ENCODE results near the gene MBOAT7.

Gene MBOAT7

DNA sequence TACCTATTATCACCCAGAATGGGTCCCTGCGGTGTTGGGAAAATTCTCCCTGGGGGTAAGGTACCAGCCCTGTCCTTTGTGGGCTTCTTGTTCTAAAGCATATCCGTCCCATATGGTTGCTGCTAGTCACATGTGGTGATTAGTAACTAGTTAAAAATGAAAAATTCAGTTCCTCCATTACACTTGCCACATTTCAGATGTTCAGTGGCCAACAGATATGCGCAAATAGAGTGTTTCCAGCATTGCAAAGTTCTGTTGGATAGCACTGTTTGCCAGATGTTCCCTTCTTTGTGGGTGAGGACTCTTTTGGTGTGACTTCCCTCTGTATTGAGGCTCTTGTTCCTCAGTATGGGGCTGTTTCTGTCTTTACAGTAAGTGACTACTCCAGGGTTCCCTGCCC lies 48.0 kb downstream of the MBOAT7 start:
- DNase-seq (ENCODE audit: low read depth in 2 of 2) = no peak

DNA sequence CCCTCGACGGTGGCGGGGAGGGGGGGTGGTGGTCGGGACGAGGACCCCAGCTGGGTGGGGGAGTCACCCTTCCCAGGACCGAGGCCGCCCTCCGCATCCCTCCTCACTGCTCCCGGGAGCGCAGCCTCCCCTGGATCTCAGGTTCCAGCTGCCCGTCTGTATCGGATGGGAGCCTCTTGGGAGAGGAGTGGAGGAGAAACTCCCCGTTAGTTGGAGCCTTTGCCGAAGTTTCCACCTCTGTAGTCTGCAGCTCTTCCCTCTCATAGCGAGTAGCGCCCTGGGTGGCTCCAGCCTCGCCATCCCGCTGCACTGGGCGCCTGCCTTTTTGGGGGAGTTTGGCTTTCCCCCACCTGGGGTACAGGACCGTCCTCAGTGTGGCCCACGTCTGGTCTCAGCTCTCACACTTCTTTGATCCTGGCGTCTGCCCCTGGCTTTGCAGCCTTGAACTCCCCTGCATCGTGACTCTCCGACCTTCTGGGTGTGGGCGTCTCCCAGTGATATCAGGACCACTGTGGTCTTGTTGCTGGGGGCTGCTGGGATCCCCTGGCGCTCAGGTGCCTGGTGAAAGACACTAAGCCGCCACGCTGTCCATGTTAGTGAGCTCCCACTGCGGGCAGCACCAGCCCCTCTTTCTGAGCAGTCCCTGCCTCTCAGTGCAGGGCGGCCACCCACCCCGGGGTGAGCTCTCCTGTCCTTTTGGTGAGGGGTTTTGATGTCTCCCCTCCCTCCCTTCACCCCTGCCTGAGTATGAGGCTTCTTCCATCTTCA lies 50.7 kb downstream of the MBOAT7 start:
- no peak for DNase-seq (ENCODE audit: low read depth in 2 of 2)

DNA sequence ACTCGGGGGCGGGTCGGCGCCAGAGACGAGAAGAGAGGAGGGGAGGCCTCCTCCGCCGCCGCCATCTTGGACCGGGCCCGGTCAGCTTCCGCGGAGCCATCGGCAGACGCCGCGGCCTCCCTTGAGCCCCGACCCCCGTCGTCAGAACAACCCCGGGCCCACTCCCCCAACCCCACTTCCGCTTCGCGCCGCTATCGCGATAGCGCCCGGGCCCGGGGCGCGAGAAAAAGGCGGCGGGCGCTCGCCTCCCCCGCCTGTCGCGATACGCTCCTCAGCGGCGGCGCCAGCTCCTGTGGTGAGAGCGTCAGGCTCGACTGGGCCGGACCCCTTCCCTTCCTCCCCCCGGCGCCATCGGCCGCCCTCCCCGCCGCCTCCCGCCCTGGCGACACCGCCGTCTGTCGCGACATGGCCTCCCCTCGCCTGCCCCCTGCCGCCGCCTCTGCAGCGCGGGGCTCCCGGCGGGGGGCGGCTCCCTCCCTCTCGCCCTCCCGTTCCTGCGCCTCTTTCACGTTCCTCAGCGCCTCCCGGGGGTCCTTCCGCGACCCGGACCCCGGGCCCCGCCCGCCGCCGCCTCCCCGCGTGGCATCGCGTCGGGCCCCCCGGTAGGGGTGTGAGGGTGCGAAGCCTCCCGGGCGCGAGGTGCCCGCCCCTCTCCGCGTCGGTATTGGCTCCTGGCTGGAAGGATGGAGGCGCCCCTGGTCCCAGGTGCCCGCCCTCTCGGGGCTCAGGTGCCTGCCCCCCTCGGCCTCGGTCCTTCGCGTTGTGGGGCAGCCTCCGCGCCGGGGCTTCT lies 51.5 kb downstream of the MBOAT7 start, which contains the start of gene CNOT3:
Gene CNOT3 (plus strand): TSS at position 64 of the 790 bp plus-strand sequence. CDS start 5,217 bp downstream, outside the sequence.
- no peak for DNase-seq (ENCODE audit: low read depth in 2 of 2)

DNA sequence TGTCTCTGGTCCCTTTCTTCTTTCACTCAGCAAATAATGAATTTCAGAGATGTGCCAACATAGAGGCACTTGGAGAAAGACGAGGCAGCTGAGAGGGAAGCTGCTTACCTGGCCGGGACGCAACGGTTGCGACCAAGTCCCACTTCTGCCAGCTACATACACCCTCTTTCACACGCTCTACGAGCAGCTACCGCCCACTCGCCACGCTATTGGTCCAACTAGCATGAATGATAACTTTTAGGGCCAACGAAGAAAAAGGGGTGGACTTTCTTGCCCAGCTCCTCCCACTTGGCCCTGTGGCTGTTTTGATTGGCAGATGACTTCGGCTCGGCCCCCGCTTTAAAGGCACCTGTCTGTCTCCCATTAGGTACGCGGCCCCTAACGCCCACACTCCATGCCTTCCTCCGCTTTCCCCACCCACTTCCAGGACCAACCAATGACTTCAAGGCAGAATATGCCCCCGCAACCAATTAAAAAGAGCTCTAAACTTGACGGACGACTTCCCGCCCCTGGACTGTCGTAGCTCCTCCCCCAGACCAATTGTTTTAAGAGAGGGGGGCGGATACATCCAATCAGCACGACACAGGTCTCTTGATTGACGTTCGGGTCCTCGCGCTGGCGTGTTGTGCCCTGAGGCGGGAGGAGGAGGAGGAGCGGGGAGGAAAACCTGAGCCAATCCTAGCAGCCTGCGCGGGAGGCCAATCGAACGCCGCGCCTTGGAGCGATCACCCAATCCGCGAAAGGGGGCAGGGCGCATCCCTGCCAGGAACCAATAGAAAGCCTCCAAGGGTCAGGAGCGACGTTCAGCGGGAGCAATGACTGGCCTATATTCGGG lies 52.3 kb downstream of the MBOAT7 start:
- DNase-seq (ENCODE audit: low read depth in 2 of 2) = peak; percentile 97 to 99

DNA sequence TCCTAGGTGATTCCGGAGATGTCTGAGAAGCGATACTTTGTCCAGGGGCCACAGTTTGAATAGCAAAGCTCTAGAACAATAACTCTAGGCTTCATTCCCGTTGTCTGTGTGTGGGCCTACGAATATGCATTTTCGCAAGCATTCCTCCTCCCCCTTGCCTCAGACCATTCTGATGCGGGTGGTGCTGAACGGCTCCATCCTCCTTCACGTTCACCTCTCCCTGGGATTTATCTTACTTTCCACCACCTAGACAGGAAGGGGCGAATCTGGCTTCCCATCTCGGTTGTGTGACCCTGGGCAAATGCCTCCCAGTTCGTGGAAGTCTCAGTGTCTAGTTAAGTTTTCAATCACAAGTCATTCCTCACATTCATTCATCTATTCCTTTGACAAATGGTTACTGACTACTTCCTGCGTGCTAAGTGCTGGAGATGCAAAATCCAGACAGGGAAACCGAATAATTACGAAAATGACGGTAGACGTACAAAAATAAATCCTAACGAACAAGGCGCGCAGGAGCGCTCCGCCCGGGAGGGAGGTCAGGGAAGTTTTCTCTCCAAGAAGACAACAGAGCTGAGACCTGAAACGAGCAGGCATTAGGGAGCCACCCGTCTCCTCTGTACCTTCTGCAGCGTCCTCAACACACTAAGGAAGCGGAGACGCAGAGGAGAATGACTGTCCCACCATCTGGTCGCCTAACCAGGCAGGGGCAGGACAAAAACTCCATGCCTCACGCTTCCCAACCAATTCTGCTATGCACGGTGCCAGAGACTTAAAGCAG lies 53.1 kb downstream of the MBOAT7 start:
- no peak for DNase-seq (ENCODE audit: low read depth in 2 of 2)

DNA sequence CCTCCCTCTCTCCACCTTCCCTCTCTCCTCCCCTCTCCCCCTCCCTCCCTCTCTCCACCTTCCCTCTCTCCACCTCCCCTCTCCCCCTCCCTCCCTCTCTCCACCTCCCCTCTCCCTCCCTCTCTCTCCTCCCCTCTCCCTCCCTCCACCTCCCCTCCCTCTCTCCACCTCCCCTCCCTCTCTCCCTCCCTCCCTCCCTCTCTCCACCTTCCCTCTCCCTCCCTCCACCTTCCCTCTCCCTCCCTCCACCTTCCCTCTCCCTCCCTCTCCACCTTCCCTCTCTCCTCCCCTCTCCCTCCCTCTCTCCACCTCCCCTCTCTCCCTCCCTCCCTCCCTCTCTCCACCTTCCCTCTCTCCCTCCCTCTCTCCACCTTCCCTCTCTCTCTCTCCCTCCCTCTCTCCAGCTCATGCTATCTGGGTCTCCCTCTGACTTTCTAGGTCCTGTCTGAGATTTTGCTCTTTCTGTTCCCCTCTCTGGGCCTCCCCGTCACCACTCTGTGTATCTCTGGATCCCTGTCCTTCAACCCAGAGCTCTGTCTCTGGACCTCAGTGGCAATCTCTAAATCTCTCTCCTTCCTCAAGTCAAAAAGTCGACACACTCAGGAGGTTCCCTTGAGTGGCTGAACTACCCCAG lies 55.3 kb downstream of the MBOAT7 start:
- no peak for DNase-seq (ENCODE audit: low read depth in 2 of 2)

DNA sequence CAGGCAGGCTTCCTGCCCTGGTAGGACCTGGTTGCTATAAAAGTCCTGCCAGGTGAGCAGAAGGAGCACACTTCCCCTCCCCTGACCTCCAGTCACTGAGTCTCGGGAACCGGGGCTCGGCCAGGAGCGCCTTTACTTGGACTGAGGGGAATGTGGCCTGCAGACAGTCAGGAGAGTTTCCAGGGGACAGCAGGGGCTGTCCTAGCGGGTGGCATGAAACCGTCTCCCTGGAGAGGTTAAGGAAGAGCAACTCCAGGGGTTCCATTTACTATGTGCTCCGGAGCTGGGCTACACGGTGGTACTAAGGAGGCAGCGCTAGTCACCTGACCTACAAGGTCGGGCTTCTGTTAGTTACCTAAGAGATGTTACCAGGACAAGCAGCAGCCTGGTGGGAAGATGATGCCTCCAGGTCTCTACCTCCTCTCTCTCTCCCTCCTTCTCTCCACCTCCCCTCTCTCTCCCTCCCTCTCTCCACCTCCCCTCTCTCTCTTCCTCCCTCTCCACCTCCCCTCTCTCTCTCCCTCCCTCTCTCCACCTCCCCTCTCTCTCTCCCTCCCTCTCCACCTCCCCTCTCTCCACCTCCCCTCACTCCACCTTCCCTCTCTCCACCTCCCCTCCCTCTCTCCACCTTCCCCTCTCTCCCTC lies 55.9 kb downstream of the MBOAT7 start:
- no peak for DNase-seq (ENCODE audit: low read depth in 2 of 2)

DNA sequence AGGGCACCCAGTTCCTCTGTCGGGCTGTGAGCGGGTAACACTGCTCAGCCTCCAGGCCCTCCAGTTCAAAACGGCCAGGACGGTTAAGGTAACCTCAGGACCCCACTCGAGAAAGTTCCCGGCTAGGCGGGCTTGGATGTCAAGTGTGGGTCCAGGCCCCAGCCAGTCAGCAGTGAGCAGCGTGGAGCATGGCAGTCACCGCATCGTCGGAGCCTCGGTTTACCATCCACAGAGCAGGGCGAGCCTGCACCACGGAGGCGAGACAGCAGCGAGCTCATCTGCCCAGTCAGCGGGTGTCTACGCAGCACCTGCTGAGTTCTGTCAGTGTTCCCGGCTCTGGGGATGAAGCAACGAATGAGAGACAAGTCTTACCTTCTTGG lies 59.8 kb downstream of the MBOAT7 start:
- no peak for DNase-seq (ENCODE audit: low read depth in 2 of 2)

DNA sequence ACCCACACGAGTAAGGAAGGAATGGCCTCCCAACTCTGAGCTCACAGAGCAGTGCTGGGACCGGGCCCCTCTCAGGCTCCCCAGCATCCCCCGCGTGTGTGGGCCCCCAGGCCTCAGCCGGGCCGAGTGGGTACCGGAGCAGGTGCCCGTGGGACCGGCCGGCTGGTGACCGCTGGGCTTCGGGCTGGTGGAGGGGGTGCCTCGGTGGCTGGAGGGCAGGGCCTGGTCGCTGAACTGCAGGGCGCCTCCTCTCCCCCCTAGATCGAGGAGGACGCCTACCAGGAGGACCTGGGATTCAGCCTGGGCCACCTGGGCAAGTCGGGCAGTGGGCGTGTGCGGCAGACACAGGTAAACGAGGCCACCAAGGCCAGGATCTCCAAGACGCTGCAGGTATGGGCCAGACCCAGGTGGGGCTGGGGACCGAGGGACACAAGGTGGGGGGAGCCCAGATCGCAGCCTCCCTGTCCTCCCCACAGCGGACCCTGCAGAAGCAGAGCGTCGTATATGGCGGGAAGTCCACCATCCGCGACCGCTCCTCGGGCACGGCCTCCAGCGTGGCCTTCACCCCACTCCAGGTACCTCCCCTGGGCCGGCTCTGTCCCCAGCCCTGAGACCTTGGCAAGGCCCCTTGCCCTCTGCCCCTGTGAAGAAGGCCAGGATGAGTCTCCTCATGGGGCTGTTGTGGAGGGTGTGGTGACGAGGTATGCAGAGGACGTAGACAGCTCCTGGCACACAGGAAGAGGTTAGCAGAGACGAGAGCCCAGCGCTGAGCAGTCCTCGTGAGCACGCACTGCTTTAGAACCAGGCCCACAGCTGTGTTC lies 60.4 kb downstream of the MBOAT7 start:
- DNase-seq (ENCODE audit: low read depth in 2 of 2) = no peak

DNA sequence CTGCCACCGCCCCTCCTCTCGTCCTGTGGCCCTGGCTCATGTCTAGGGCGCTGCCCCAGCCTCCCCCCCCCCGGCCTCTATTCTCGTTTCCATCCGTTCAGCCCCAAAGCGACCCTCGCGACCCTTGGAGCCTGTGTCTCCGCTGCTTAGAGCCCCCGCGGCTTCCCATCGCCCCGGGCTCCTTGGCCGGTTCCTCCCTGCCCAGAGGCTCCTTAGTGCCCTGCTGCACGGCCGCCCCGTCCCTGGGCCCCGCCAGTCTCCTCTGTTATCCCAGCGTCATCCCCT lies 61.0 kb downstream of the MBOAT7 start:
- no peak for DNase-seq (ENCODE audit: low read depth in 2 of 2)

DNA sequence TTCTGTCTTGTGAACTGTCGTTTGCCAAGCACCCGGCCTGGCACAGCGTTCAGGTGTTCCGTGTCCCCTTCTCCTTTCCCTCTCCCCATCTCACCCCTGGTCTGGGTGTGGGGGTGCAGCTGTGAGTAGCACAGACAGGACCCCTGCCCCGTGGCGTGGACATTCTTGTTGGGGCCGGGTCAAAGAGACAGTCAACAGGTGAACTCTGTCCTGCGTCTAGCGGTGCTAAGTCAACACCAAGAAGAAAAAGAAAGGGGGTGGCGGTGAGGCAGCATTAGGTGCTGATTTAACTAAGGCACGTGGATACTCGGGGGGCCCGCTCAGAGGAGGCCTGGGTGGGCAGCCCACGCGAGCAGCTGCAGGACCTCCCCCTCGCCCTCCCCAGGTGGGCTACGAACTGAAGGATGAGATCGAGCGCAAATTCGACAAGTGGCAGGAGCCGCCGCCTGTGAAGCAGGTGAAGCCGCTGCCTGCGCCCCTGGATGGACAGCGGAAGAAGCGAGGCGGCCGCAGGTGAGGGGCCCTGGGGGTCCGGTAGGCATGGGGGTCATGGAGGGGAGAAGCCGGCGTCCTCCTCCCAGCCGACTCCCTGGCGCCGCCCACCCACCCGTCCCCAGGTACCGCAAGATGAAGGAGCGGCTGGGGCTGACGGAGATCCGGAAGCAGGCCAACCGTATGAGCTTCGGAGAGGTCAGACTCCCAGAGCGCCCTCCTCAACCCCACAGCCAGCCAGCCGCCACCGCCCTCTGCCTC lies 61.5 kb downstream of the MBOAT7 start:
- no peak for DNase-seq (ENCODE audit: low read depth in 2 of 2)

DNA sequence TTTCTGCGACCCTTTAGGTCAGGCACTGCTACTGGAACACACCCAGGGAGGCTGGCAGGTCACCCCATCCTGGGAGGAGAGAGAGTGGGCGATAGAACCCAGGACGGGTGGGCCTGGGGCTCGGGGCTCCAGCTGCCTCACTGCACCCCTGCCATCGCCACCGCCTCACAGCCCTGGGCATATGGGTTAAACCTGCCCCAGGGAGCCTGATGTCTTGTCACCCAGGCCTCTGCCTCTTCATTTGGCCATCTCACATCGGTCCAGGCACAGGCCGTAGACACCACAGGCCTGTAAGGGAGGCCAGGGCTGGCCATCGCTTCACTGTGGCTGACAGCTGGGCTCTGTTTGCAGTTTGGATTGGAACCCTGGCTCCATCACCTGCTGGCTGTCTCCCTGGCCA lies 63.7 kb downstream of the MBOAT7 start:
- no peak for DNase-seq (ENCODE audit: low read depth in 2 of 2)

DNA sequence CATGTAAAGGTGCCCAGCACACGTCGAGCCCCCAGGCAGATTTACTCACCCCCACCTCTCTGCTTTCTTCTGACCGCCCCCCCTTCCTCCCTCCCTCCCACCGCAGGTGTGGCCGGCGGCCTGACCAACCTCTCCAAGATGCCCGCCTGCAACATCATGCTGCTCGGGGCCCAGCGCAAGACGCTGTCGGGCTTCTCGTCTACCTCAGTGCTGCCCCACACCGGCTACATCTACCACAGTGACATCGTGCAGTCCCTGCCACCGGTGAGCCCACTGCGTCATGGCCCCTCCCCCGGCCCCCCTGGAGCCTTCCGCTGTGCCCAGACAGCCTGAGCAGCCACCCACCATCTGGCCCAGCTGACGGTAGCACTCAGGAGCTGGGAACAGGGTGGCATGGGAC lies 65.0 kb downstream of the MBOAT7 start:
- no peak for DNase-seq (ENCODE audit: low read depth in 2 of 2)

DNA sequence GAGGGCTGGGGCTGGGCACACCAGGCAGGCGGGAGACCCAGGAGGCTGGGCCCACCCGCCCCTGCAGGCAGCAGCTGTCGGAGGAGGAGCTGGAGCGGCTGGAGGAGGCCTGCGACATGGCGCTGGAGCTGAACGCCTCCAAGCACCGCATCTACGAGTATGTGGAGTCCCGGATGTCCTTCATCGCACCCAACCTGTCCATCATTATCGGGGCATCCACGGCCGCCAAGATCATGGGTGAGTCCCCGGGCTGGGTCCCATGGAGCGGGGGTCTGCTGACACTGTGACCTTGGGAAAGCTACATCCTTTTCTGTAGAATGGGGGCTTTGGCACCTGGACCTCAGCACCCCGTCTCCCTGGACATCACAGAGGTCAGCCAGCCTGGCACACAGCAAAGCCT lies 65.7 kb downstream of the MBOAT7 start:
- DNase-seq (ENCODE audit: low read depth in 2 of 2) = no peak
